ENCODE results near the gene PRPSAP1. TPM values are rescaled to one million over a fixed set of nuclear protein-coding genes. Genes with fewer than 3 reads are reported as not detected.
A peak's percentile ranks its signal among the peaks of the same experiment; 100 is the strongest.

The PRPSAP1 gene
- total RNA-seq, 1 donor from 2014 or later: 30.8 TPM

DNA sequence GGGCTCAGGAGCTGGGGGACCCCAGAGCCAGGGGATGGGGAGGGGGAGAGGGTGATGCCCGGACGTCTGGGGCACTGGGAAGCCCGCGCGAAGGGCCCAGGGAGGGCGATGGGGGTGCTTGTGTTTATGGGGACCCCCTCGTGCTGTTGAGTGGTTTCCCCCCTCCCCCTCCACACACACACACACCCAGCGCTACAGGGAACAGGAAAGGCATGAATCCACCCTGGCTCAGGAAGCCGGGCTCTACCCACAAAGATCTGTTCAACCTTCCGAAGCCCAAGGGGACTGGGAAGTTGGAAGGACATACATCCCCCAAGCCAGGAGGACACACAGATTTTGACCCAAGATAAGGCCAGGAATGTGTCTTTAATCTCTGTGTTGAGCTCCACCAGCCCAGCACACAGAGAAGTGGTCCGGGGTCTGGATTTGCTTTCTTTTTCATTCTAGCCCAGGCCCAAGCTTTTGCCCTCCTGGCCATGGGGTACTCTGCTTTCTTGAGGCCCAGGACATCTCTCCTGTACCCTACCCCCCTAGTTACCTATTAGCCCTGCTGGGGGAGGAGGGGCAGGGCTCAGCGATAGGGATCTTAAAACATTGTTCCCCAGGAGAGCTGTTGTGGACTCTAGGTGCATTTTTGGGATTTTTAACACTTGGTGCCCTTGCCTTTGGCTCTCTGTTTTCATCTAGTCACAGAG lies 87.3 kb downstream of the PRPSAP1 start:
- DNase-seq (ENCODE audit: low spot score): no peak

DNA sequence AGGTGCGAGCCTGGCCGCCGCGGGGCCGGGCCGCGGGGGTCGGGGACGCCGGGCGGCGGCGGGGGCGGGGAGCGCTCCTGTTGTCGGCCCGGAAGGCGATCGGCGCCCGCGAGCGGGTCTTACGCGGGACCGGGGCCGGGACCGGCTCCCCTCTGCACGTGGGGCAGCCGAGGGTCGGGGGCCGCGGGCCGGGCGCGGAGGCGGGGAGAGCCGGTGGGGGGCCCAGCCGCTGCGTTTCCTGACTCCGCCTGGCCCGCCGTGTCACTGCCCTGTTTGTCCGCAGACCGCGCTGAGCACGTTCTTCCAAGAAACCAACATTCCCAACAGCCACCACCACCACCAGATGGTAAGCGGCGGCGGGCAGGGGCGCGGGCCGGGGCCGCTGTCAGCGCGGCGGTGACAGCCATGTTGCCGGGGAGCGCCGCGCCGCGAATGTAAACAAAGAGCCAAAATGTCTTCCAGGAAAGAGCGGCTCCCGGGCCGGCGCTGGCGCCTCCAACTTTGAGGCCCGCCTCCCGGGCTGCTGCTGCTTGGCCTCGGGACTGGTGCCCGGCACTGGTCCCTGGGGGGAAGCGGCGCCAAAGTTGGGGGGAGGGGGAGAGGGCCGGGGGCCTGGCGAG lies 88.0 kb downstream of the PRPSAP1 start:
- peak; percentile 63 for DNase-seq (ENCODE audit: low spot score)

DNA sequence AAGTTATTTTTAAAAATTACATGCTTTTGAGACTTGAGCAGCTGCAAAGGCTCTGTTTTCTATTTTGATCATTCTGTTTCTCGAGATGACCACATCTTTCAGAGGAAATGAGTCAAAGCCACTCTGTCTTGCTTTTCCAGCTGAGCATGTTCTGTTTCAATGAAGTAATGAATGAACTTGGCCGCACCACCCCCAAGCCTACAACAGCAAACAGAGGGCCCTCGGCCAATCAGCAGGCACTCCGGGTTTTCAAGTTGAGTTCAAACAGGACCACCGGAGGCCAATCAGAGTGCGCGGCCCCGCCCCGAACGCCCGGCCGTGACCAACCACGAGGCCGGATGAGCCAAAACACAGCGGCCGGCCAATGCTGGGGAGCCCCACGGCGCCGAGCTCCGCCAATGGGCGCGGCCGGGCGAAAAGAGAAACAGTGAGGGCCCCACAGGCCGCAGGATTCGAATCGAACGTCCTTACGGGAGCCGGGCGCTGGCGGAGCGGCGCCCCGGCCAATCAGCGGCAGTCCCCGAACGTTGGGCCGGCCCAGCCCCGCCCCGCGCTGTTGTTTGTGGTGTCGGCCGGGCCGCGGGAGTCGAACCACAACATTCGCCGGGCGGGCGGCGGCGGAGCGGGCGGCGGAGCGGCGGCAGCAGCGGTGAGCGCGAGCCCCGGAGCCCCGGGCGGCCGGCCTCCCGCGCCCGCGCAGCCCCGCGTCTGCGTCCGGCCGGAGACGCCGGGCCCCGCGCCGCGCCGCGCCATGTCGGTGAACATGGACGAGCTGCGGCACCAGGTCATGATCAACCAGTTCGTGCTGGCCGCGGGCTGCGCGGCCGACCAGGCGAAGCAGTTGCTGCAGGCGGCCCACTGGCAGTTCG lies 88.7 kb downstream of the PRPSAP1 start, which contains the start of gene UBALD2:
TSS of gene UBALD2 (plus strand) at position 594 of the 869 bp plus-strand sequence. CDS start at position 752, 158 bp downstream.
- DNase-seq (ENCODE audit: low spot score): peak; percentile 100

- no peak for DNase-seq (ENCODE audit: low spot score)
Observed at GRCh38 chr17:76264425-76264754, 89.3 kb downstream of the PRPSAP1 start.

- no peak for DNase-seq (ENCODE audit: low spot score)
Observed at GRCh38 chr17:76263896-76264295, 89.8 kb downstream of the PRPSAP1 start.

GRCh38 chr17:76262732-76263344 lies 90.9 kb downstream of the PRPSAP1 start:
- DNase-seq (ENCODE audit: low spot score): no peak

- DNase-seq (ENCODE audit: low spot score): no peak
Observed at GRCh38 chr17:76261421-76262215, 92.1 kb downstream of the PRPSAP1 start.

- no peak for DNase-seq (ENCODE audit: low spot score)
Observed at GRCh38 chr17:76260669-76261068, 93.0 kb downstream of the PRPSAP1 start.

GRCh38 chr17:76260220-76260619 lies 93.5 kb downstream of the PRPSAP1 start:
- DNase-seq (ENCODE audit: low spot score): no peak

Other genes starting within 250 kb of the PRPSAP1 start
- 0.48 TPM for gene FOXJ1, start 212.7 kb downstream of the PRPSAP1 start, total RNA-seq (ENCODE audit: insufficient read depth, low replicate concordance)
- gene RNF157, start 113.4 kb downstream of the PRPSAP1 start, total RNA-seq (ENCODE audit: insufficient read depth, low replicate concordance): 0.96 TPM
- gene UBALD2, start 88.6 kb downstream of the PRPSAP1 start, total RNA-seq (ENCODE audit: insufficient read depth, low replicate concordance): 8.2 TPM
- 0.48 TPM for gene QRICH2, start 45.6 kb downstream of the PRPSAP1 start, total RNA-seq (ENCODE audit: insufficient read depth, low replicate concordance)
- gene SPHK1, start 30.7 kb upstream of the PRPSAP1 start, total RNA-seq (ENCODE audit: insufficient read depth, low replicate concordance): 2.9 TPM
- gene UBE2O, start 99.2 kb upstream of the PRPSAP1 start, total RNA-seq (ENCODE audit: insufficient read depth, low replicate concordance): 13.5 TPM
- gene AANAT, start 113.7 kb upstream of the PRPSAP1 start, total RNA-seq (ENCODE audit: insufficient read depth, low replicate concordance): not detected
- 21.4 TPM for gene RHBDF2, start 147.5 kb upstream of the PRPSAP1 start, total RNA-seq (ENCODE audit: insufficient read depth, low replicate concordance)
- 0.24 TPM for gene CYGB, start 183.8 kb upstream of the PRPSAP1 start, total RNA-seq (ENCODE audit: insufficient read depth, low replicate concordance)
- gene PRCD, start 186.1 kb upstream of the PRPSAP1 start, total RNA-seq (ENCODE audit: insufficient read depth, low replicate concordance): 1.9 TPM
- gene ST6GALNAC2, start 231.9 kb upstream of the PRPSAP1 start, total RNA-seq (ENCODE audit: insufficient read depth, low replicate concordance): not detected